Prostate gland (tissue), 2 donors: ENCODE measurements around the gene ZNF277. TPM values are rescaled to one million over a fixed set of nuclear protein-coding genes. Genes with fewer than 3 reads are reported as not detected.

ENCODE experiments used
- DNase-seq: peaks from one replicate; pipeline ENCODE4 v3.0.0-alpha.2; 2019; ENCODE audit warnings: low spot score
- H3K27ac ChIP-seq, 2 donors: fragments of 200-600 bp; sonication (generic); 2 replicates each; pipeline ENCODE4 v1.5.1; 2017 to 2019
- H3K27me3 ChIP-seq: fragments of 200-600 bp; sonication (generic); replicated peaks from 2 replicates; pipeline ENCODE4 v1.5.1; 2019; ENCODE audit not compliant: insufficient read depth
- H3K36me3 ChIP-seq, 2 donors: fragments of 200-600 bp; sonication (generic); 1 replicate in 1 of 2; 2 replicates in 1 of 2; pipeline versions ENCODE4 v1.5.1 to v1.8.1; 2017 to 2019
- H3K4me1 ChIP-seq: fragments of 200-600 bp; sonication (generic); replicated peaks from 2 replicates; pipeline ENCODE4 v1.5.1; 2019
- H3K4me3 ChIP-seq, 2 donors: fragments of 200-600 bp; sonication (generic); 2 replicates each; pipeline ENCODE4 v1.5.1; 2017 to 2019
- H3K9me3 ChIP-seq: fragments of 200-600 bp; sonication (generic); 2 replicates; pipeline ENCODE4 v1.5.1; 2017
- POLR2A ChIP-seq: fragments of 450-650 bp; IDR thresholded peaks from one replicate; pipeline ENCODE4 v1.6.1; 2016; ENCODE audit warnings: antibody characterized with exemption, mild to moderate bottlenecking
- POLR2AphosphoS5 ChIP-seq: sonication (generic); formaldehyde crosslinking; IDR thresholded peaks from one replicate; pipeline ENCODE4 v1.6.1; 2017; ENCODE audit warnings: antibody characterized with exemption
- WGBS: methylation state at CpG from one replicate; pipeline ENCODE4 v1.1.5; 2018; 5-methylcytosine and 5-hydroxymethylcytosine counted together
- intact Hi-C: fragments of 100-400 bp; cut with DNase I; formaldehyde crosslinking; loops from one replicate; pipeline ENCODE4 v1.14.2; 2022
- total RNA-seq, 2 donors: library from RNA; depleted of rRNA; stranded (reverse); fragments of >200 nt; gene quantifications; one replicate each; pipeline ENCODE4 v1.1.0, GENCODE V29; 2016
- TF ChIP-seq, protein P1 (sequence below), 4 experiments: fragments of 200-600 bp in 2 of 4; fragments of 450-650 bp in 2 of 4; sonication (generic) in 2 of 4; IDR thresholded peaks; 1 replicate in 3 of 4; 2 replicates in 1 of 4; pipeline ENCODE4 v1.5.1; 2016 to 2019; ENCODE audit warnings: antibody characterized with exemption in 4 of 4, mild to moderate bottlenecking in 2 of 4, moderate library complexity in 2 of 4

Gene ZNF277
- total RNA-seq, 2 donors from 2014 or later, result 23.0 to 33.1 TPM

- Histone ChIP-seq H3K36me3 (no peaks in the 10 kb centered on the region), H3K4me1 (no peaks in the 10 kb centered on the region), H3K9me3 (no peaks in the 10 kb centered on the region), H3K27me3 (no peaks in the 10 kb centered on the region), H3K27ac (peak overlapping the region; percentile 23 to 48), H3K4me3 (no peak overlapping the region)
- peak; percentile 26 for DNase-seq
- TF ChIP-seq, protein P1, sequence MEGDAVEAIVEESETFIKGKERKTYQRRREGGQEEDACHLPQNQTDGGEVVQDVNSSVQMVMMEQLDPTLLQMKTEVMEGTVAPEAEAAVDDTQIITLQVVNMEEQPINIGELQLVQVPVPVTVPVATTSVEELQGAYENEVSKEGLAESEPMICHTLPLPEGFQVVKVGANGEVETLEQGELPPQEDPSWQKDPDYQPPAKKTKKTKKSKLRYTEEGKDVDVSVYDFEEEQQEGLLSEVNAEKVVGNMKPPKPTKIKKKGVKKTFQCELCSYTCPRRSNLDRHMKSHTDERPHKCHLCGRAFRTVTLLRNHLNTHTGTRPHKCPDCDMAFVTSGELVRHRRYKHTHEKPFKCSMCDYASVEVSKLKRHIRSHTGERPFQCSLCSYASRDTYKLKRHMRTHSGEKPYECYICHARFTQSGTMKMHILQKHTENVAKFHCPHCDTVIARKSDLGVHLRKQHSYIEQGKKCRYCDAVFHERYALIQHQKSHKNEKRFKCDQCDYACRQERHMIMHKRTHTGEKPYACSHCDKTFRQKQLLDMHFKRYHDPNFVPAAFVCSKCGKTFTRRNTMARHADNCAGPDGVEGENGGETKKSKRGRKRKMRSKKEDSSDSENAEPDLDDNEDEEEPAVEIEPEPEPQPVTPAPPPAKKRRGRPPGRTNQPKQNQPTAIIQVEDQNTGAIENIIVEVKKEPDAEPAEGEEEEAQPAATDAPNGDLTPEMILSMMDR (IDR thresholded peaks at IDR 0.05), result no peak
- TF ChIP-seq POLR2A, result no peak
- TF ChIP-seq POLR2AphosphoS5, result peak; percentile 27
- intact Hi-C loops, result no loop called here
- 32% methylated on average over 7 of the region's 7 CpGs for WGBS
These were observed 45.7 kb upstream of the ZNF277 start for GRCh38 chr7:112160771-112161150.

- intact Hi-C loops, result no loop called here
- Histone ChIP-seq H3K4me1 (no peaks in the 10 kb centered on the region), H3K27me3 (no peaks in the 10 kb centered on the region), H3K36me3 (no peaks in the 10 kb centered on the region), H3K4me3 (no peak overlapping the region), H3K27ac (peak overlapping the region in 1 of 2 donors; percentile 48), H3K9me3 (no peaks in the 10 kb centered on the region)
- no peak for DNase-seq
- WGBS, result 42% methylated on average over 3 of the region's 3 CpGs
- TF ChIP-seq POLR2A, result no peak
- TF ChIP-seq, protein P1 (IDR thresholded peaks at IDR 0.05), result no peak
- TF ChIP-seq POLR2AphosphoS5, result no peak
These were observed 45.0 kb upstream of the ZNF277 start for GRCh38 chr7:112161253-112162141.

- H3K4me1 ChIP-seq, result no peaks in the 10 kb centered on the region
- no peaks in the 10 kb centered on the region for H3K27me3 ChIP-seq
- no peak for DNase-seq
- H3K36me3 ChIP-seq, result no peaks in the 10 kb centered on the region
- H3K4me3 ChIP-seq, result no peak overlapping the region
- H3K9me3 ChIP-seq, result no peaks in the 10 kb centered on the region
- no peak overlapping the region for H3K27ac ChIP-seq
- WGBS, result 53% methylated on average over 2 of the region's 2 CpGs
- intact Hi-C loops, result no loop called here
- TF ChIP-seq POLR2AphosphoS5 (no peak), POLR2A (no peak)
- TF ChIP-seq, protein P1 (IDR thresholded peaks at IDR 0.05), result no peak
These were observed 44.2 kb upstream of the ZNF277 start for GRCh38 chr7:112162142-112162766.

- no peak overlapping the region for H3K27ac ChIP-seq
- no peak for DNase-seq
- H3K36me3 ChIP-seq, result no peaks in the 10 kb centered on the region
- no peaks in the 10 kb centered on the region for H3K9me3 ChIP-seq
- WGBS, result 67% methylated on average over 6 of the region's 6 CpGs
- no peaks in the 10 kb centered on the region for H3K27me3 ChIP-seq
- H3K4me1 ChIP-seq, result no peaks in the 10 kb centered on the region
- TF ChIP-seq POLR2AphosphoS5 (no peak), POLR2A (no peak)
- TF ChIP-seq, protein P1 (IDR thresholded peaks at IDR 0.05), result no peak
- intact Hi-C loops, result no loop called here
- H3K4me3 ChIP-seq, result no peak overlapping the region
These were observed 43.5 kb upstream of the ZNF277 start for GRCh38 chr7:112162784-112163506.
